HG03571 (cell line): ENCODE results near the gene MBNL1.

Experiments used
- ATAC-seq: cut with Tn5 transposase; IDR thresholded peaks from one replicate; pipeline ENCODE4 v1.9.1; 2021; ENCODE audit not compliant: unreplicated experiment

Gene MBNL1

GRCh38 chr3:152252755-152253154 lies 16.0 kb upstream of the MBNL1 start:
- no peak for ATAC-seq

- no peak for ATAC-seq
Observed at GRCh38 chr3:152253514-152253913, 15.2 kb upstream of the MBNL1 start.

- no peak for ATAC-seq
Observed at GRCh38 chr3:152254041-152254440, 14.7 kb upstream of the MBNL1 start.

- ATAC-seq, result no peak
Observed at GRCh38 chr3:152255290-152255689, 13.4 kb upstream of the MBNL1 start.

GRCh38 chr3:152256851-152257562 lies 11.7 kb upstream of the MBNL1 start:
- ATAC-seq, result peak; percentile 8

- ATAC-seq, result peak; percentile 87
Observed at GRCh38 chr3:152257563-152258035, 11.1 kb upstream of the MBNL1 start.

- ATAC-seq, result no peak
Observed at GRCh38 chr3:152258448-152259393, 10.0 kb upstream of the MBNL1 start.

- no peak for ATAC-seq
Observed at GRCh38 chr3:152259468-152259867, 9.3 kb upstream of the MBNL1 start.

GRCh38 chr3:152260026-152260425 lies 8.7 kb upstream of the MBNL1 start:
- no peak for ATAC-seq

- ATAC-seq, result no peak
Observed at GRCh38 chr3:152260529-152260928, 8.2 kb upstream of the MBNL1 start.

- ATAC-seq, result no peak
Observed at GRCh38 chr3:152261329-152261728, 7.4 kb upstream of the MBNL1 start.

- ATAC-seq, result no peak
Observed at GRCh38 chr3:152263711-152264110, 5.0 kb upstream of the MBNL1 start.

- no peak for ATAC-seq
Observed at GRCh38 chr3:152264378-152264777, 4.4 kb upstream of the MBNL1 start.

GRCh38 chr3:152266221-152266995 lies 2.3 kb upstream of the MBNL1 start:
- no peak for ATAC-seq

- ATAC-seq, result no peak
Observed at GRCh38 chr3:152267831-152268554, 736 bp upstream of the MBNL1 start.

- ATAC-seq, result peak; percentile 50
Observed at GRCh38 chr3:152269056-152269830, 514 bp downstream of the MBNL1 start.

- ATAC-seq, result no peak
Observed at GRCh38 chr3:152269831-152270734, 1.4 kb downstream of the MBNL1 start.

- ATAC-seq, result no peak
Observed at GRCh38 chr3:152270937-152271336, 2.2 kb downstream of the MBNL1 start.
